BLaER1 treated with 17β-estradiol and CSF1 and Interleukin-3, amounts not matched to agents 10 nM and 100 nM (cell line): ENCODE measurements around the gene CTNNBIP1.
A peak's percentile ranks its signal among the peaks of the same experiment; 100 is the strongest.

Experiments used
- H3K27ac ChIP-seq, 11 experiments: shearing (Covaris generic); formaldehyde crosslinking; 2 replicates each; pipeline ENCODE4 v1.8.1; 2022
- H3K27me3 ChIP-seq, 11 experiments: shearing (Covaris generic); formaldehyde crosslinking; 2 replicates each; pipeline ENCODE4 v1.8.1; 2022
- H3K36me3 ChIP-seq, 11 experiments: shearing (Covaris generic); formaldehyde crosslinking; 2 replicates each; pipeline ENCODE4 v1.8.1; 2022
- H3K4me1 ChIP-seq, 10 experiments: shearing (Covaris generic); formaldehyde crosslinking; 2 replicates each; pipeline ENCODE4 v1.8.1; 2022
- H3K4me2 ChIP-seq, 11 experiments: shearing (Covaris generic); formaldehyde crosslinking; 2 replicates each; pipeline ENCODE4 v1.8.1; 2022
- H3K4me3 ChIP-seq, 10 experiments: shearing (Covaris generic); formaldehyde crosslinking; 2 replicates each; pipeline ENCODE4 v1.8.1; 2022
- H3K9ac ChIP-seq, 11 experiments: shearing (Covaris generic); formaldehyde crosslinking; 2 replicates each; pipeline ENCODE4 v1.8.1; 2022
- H3K9me3 ChIP-seq, 11 experiments: shearing (Covaris generic); formaldehyde crosslinking; replicated peaks in 1 of 11; 2 replicates each; pipeline ENCODE4 v1.8.1; 2022
- H4K20me1 ChIP-seq, 11 experiments: shearing (Covaris generic); formaldehyde crosslinking; 2 replicates each; pipeline ENCODE4 v1.8.1; 2022
- Cebpa-rat ChIP-seq, 11 experiments: shearing (Covaris generic); IDR thresholded peaks; 2 replicates each; pipeline ENCODE4 v1.8.1; 2022

CTNNBIP1 gene

GRCh38 chr1:9910076-9910422, at the start of gene CTNNBIP1:
Gene CTNNBIP1 (minus strand): TSS chr1:9910269. CDS start chr1:9872064, 38,205 bp downstream.
- Histone ChIP-seq H3K4me3 (peak within 1 kb of the TSS; percentile 81 to 95 (median 91)), H3K36me3 (no peaks in the 10 kb centered on the region), H3K4me2 (peak within 1 kb of the TSS; percentile 93 to 100 (median 99)), H3K27ac (peak within 1 kb of the TSS; percentile 80 to 90 (median 82)), H3K4me1 (peaks cover 21 to 42% (median 33%) of the 10 kb centered on the region in 10 experiments), H4K20me1 (peaks cover 0 to 12% (median 0%) of the 10 kb centered on the region in 11 experiments; a peak in 3 of 22 replicates), H3K9ac (peak within 1 kb of the TSS; percentile 87 to 94 (median 91)), H3K9me3 (no peaks in the 10 kb centered on the region), H3K27me3 (no peaks in the 10 kb centered on the region)
- no peak for TF ChIP-seq Cebpa-rat (IDR thresholded peaks at IDR 0.05)

GRCh38 chr1:9957726-9958125, 47.7 kb upstream of the CTNNBIP1 start:
- H3K9me3 ChIP-seq, result no peaks in the 10 kb centered on the region
- H3K9ac ChIP-seq, result no peak overlapping the region
- no peak overlapping the region for H3K4me3 ChIP-seq
- H4K20me1 ChIP-seq, result no peaks in the 10 kb centered on the region; a peak in 1 of 22 replicates
- peaks cover 15 to 28% (median 19%) of the 10 kb centered on the region in 10 experiments for H3K4me1 ChIP-seq
- H3K27ac ChIP-seq, result no peak overlapping the region
- no peaks in the 10 kb centered on the region for H3K27me3 ChIP-seq
- H3K4me2 ChIP-seq, result no peak overlapping the region
- peaks cover 0 to 18% (median 3%) of the 10 kb centered on the region in 11 experiments; a peak in 5 of 22 replicates for H3K36me3 ChIP-seq
- TF ChIP-seq Cebpa-rat (IDR thresholded peaks at IDR 0.05), result no peak

- TF ChIP-seq Cebpa-rat (IDR thresholded peaks at IDR 0.05), result no peak
- Histone ChIP-seq H3K9ac (0 out of 22 replicates have a peak overlapping the region, but pooled peaks of 1 of the 11 experiments have one; percentile 11), H3K27ac (no peak overlapping the region), H3K27me3 (no peaks in the 10 kb centered on the region), H4K20me1 (no peaks in the 10 kb centered on the region), H3K36me3 (peaks cover 0 to 25% (median 11%) of the 10 kb centered on the region in 11 experiments; a peak in 17 of 22 replicates), H3K9me3 (no peaks in the 10 kb centered on the region), H3K4me2 (no peak overlapping the region), H3K4me1 (peaks cover 27 to 49% (median 41%) of the 10 kb centered on the region in 10 experiments), H3K4me3 (no peak overlapping the region)
Observed at GRCh38 chr1:9946315-9946714, 36.2 kb upstream of the CTNNBIP1 start.

- H4K20me1 ChIP-seq, result no peaks in the 10 kb centered on the region
- H3K27me3 ChIP-seq, result no peaks in the 10 kb centered on the region
- peak within 1 kb of the TSS; percentile 86 to 97 (median 92) for H3K27ac ChIP-seq
- peaks cover 0 to 47% (median 20%) of the 10 kb centered on the region in 11 experiments; a peak in 19 of 22 replicates for H3K36me3 ChIP-seq
- H3K4me1 ChIP-seq, result peaks cover 8 to 20% (median 17%) of the 10 kb centered on the region in 10 experiments; a peak in 16 of 20 replicates
- H3K9me3 ChIP-seq, result no peaks in the 10 kb centered on the region
- TF ChIP-seq Cebpa-rat (IDR thresholded peaks at IDR 0.05), result no peak
- H3K9ac ChIP-seq, result peak within 1 kb of the TSS; percentile 89 to 99 (median 96)
- peak within 1 kb of the TSS; percentile 75 to 92 (median 87) for H3K4me2 ChIP-seq
- peak within 1 kb of the TSS; percentile 73 to 98 (median 82) for H3K4me3 ChIP-seq
Observed at GRCh38 chr1:9942939-9943788, 33.1 kb upstream of the CTNNBIP1 start, which contains the start of the genes LZIC and NMNAT1. Gene LZIC (minus strand): TSS chr1:9943391. CDS start chr1:9936619, 6,772 bp downstream. Gene NMNAT1 (plus strand): TSS chr1:9943475. CDS start chr1:9972074, 28,599 bp downstream.

- Histone ChIP-seq H3K27me3 (no peaks in the 10 kb centered on the region), H3K36me3 (peaks cover 2 to 45% (median 18%) of the 10 kb centered on the region in 11 experiments; a peak in 20 of 22 replicates), H3K4me3 (peak overlapping the region; percentile 73 to 98 (median 82)), H4K20me1 (no peaks in the 10 kb centered on the region), H3K4me1 (peaks cover 8 to 20% (median 17%) of the 10 kb centered on the region in 10 experiments; a peak in 16 of 20 replicates), H3K27ac (peak overlapping the region; percentile 86 to 97 (median 92)), H3K4me2 (peak overlapping the region; percentile 75 to 91 (median 86)), H3K9me3 (no peaks in the 10 kb centered on the region), H3K9ac (peak overlapping the region; percentile 89 to 99 (median 96))
- no peak for TF ChIP-seq Cebpa-rat (IDR thresholded peaks at IDR 0.05)
Observed at GRCh38 chr1:9942399-9942938, 32.4 kb upstream of the CTNNBIP1 start.

- no peak for TF ChIP-seq Cebpa-rat (IDR thresholded peaks at IDR 0.05)
- Histone ChIP-seq H3K4me2 (no peak overlapping the region), H3K27ac (no peak overlapping the region)
Observed at GRCh38 chr1:9929431-9930385, 19.6 kb upstream of the CTNNBIP1 start.

GRCh38 chr1:9927259-9927658, 17.2 kb upstream of the CTNNBIP1 start:
- H3K4me1 ChIP-seq, result peaks cover 0 to 10% (median 8%) of the 10 kb centered on the region in 10 experiments; a peak in 14 of 20 replicates
- no peak overlapping the region for H3K4me3 ChIP-seq
- TF ChIP-seq Cebpa-rat (IDR thresholded peaks at IDR 0.05), result no peak
- no peaks in the 10 kb centered on the region for H3K27me3 ChIP-seq
- peaks cover 39 to 48% (median 45%) of the 10 kb centered on the region in 11 experiments for H3K36me3 ChIP-seq
- H3K9me3 ChIP-seq, result no peaks in the 10 kb centered on the region
- H3K9ac ChIP-seq, result no peak overlapping the region
- peak overlapping the region in 5 of 11 experiments; percentile 6 to 38 (median 14); a peak in 4 of 22 replicates for H3K4me2 ChIP-seq
- no peaks in the 10 kb centered on the region for H4K20me1 ChIP-seq
- H3K27ac ChIP-seq, result no peak overlapping the region

More at GRCh38 chr1:9929431-9930385, 19.6 kb upstream of the CTNNBIP1 start:
- Histone ChIP-seq H3K27me3 (no peaks in the 10 kb centered on the region), H3K4me3 (no peak overlapping the region), H3K9ac (no peak overlapping the region), H3K9me3 (no peaks in the 10 kb centered on the region), H4K20me1 (no peaks in the 10 kb centered on the region), H3K4me1 (peaks cover 0 to 10% (median 8%) of the 10 kb centered on the region in 10 experiments; a peak in 14 of 20 replicates), H3K36me3 (peaks cover 59 to 71% (median 66%) of the 10 kb centered on the region in 11 experiments)

- peaks cover 0 to 3% (median 2%) of the 10 kb centered on the region in 10 experiments; a peak in 14 of 20 replicates for H3K4me1 ChIP-seq
Observed at GRCh38 chr1:9922342-9922741, 12.3 kb upstream of the CTNNBIP1 start.

More at GRCh38 chr1:9922342-9922741, 12.3 kb upstream of the CTNNBIP1 start:
- no peak for TF ChIP-seq Cebpa-rat (IDR thresholded peaks at IDR 0.05)
- H3K27me3 ChIP-seq, result no peaks in the 10 kb centered on the region
- no peak overlapping the region for H3K4me2 ChIP-seq
- H3K9me3 ChIP-seq, result no peaks in the 10 kb centered on the region
- H3K27ac ChIP-seq, result no peak overlapping the region
- no peak overlapping the region for H3K4me3 ChIP-seq
- H4K20me1 ChIP-seq, result no peaks in the 10 kb centered on the region
- no peak overlapping the region for H3K9ac ChIP-seq
- H3K36me3 ChIP-seq, result no peaks in the 10 kb centered on the region
